ENCODE data around the gene FARSA.

DNA sequence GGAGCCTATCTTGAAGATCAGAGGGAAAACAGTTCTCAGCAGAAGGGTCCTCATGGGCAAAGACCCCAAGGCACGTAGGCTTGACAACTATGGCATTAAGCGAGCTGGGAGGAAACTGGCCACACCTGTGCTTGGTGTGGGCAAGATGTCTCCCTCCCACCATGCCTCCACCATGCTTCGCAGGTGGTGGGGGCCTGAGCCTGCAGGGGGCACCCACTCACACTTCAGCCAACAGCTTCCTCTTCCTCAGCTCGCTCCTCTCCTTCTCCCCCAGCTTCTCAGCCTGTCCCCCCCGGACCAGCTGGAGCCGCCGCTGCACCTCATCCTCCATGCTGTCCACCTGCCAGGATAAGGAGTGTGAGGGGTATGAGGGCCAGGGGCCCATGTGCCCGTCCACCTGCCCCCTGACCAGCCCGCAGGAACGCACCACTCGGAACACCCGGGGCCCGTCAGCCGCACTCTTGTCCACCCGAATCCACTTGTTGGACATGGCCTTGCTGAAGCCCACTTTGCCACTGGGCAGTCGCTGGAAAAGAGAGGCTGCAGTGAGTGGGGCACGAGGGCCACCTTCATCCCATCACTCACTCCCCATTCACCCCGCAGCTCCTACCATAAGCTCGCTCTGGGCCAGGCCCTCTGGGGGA is 3.4 kb downstream of the FARSA start:
- TF ChIP-seq POLR2A (IDR thresholded peaks at IDR 0.05; ENCODE audit: low read depth, low read length) (no peak), TAF1 (IDR thresholded peaks at IDR 0.05; ENCODE audit: low read depth, low read length) (no peak)

Measured in GM12891 (cell line).